ENCODE results near the gene ANXA5. TPM values are rescaled to one million over a fixed set of nuclear protein-coding genes. Genes with fewer than 3 reads are reported as not detected.

Gene ANXA5
- total and polyA plus RNA-seq, 9 of the 15 experiments (the other 6 are each of a cell fraction or from before 2014, with no cell fraction given): 49.9 to 131 (median 84.5) TPM

DNA sequence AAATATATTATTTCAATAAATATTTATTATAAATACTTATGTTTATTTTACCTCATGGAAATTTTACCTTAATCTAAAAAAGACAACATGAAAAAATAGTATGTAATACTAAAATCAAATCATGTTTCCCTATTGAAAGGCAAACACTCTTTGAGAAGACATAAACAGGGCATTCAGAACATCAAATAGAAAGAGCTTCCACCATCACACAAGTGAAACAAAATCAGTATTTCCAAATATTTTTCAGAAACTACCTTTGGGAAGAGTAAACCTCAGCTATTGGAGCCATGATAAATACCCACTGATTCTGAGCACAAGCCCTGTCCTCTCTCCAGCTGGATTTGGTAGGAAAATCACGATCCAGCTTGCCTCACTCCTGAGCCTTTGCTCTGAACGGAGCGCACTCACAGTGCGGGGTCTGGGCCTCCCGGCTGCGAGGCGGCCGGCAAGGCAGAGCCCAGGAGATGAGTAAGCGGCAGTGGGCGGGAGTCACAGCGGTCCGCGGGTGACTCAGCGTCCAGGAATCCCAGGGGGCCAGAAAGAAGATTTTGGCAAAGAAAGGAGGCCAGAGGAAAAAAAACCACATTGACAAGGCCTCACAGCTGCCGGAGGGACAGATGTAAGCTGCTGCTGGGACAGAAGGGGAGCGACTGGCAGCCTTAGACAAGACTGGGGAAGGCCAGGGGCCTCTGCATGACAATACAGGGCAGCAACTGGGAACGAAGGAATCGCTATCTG lies 14.7 kb upstream of the ANXA5 start (continued):
- TF ChIP-seq, protein P1, sequence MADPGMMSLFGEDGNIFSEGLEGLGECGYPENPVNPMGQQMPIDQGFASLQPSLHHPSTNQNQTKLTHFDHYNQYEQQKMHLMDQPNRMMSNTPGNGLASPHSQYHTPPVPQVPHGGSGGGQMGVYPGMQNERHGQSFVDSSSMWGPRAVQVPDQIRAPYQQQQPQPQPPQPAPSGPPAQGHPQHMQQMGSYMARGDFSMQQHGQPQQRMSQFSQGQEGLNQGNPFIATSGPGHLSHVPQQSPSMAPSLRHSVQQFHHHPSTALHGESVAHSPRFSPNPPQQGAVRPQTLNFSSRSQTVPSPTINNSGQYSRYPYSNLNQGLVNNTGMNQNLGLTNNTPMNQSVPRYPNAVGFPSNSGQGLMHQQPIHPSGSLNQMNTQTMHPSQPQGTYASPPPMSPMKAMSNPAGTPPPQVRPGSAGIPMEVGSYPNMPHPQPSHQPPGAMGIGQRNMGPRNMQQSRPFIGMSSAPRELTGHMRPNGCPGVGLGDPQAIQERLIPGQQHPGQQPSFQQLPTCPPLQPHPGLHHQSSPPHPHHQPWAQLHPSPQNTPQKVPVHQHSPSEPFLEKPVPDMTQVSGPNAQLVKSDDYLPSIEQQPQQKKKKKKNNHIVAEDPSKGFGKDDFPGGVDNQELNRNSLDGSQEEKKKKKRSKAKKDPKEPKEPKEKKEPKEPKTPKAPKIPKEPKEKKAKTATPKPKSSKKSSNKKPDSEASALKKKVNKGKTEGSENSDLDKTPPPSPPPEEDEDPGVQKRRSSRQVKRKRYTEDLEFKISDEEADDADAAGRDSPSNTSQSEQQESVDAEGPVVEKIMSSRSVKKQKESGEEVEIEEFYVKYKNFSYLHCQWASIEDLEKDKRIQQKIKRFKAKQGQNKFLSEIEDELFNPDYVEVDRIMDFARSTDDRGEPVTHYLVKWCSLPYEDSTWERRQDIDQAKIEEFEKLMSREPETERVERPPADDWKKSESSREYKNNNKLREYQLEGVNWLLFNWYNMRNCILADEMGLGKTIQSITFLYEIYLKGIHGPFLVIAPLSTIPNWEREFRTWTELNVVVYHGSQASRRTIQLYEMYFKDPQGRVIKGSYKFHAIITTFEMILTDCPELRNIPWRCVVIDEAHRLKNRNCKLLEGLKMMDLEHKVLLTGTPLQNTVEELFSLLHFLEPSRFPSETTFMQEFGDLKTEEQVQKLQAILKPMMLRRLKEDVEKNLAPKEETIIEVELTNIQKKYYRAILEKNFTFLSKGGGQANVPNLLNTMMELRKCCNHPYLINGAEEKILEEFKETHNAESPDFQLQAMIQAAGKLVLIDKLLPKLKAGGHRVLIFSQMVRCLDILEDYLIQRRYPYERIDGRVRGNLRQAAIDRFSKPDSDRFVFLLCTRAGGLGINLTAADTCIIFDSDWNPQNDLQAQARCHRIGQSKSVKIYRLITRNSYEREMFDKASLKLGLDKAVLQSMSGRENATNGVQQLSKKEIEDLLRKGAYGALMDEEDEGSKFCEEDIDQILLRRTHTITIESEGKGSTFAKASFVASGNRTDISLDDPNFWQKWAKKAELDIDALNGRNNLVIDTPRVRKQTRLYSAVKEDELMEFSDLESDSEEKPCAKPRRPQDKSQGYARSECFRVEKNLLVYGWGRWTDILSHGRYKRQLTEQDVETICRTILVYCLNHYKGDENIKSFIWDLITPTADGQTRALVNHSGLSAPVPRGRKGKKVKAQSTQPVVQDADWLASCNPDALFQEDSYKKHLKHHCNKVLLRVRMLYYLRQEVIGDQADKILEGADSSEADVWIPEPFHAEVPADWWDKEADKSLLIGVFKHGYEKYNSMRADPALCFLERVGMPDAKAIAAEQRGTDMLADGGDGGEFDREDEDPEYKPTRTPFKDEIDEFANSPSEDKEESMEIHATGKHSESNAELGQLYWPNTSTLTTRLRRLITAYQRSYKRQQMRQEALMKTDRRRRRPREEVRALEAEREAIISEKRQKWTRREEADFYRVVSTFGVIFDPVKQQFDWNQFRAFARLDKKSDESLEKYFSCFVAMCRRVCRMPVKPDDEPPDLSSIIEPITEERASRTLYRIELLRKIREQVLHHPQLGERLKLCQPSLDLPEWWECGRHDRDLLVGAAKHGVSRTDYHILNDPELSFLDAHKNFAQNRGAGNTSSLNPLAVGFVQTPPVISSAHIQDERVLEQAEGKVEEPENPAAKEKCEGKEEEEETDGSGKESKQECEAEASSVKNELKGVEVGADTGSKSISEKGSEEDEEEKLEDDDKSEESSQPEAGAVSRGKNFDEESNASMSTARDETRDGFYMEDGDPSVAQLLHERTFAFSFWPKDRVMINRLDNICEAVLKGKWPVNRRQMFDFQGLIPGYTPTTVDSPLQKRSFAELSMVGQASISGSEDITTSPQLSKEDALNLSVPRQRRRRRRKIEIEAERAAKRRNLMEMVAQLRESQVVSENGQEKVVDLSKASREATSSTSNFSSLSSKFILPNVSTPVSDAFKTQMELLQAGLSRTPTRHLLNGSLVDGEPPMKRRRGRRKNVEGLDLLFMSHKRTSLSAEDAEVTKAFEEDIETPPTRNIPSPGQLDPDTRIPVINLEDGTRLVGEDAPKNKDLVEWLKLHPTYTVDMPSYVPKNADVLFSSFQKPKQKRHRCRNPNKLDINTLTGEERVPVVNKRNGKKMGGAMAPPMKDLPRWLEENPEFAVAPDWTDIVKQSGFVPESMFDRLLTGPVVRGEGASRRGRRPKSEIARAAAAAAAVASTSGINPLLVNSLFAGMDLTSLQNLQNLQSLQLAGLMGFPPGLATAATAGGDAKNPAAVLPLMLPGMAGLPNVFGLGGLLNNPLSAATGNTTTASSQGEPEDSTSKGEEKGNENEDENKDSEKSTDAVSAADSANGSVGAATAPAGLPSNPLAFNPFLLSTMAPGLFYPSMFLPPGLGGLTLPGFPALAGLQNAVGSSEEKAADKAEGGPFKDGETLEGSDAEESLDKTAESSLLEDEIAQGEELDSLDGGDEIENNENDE (IDR thresholded peaks at IDR 0.05; ENCODE audit: low read depth, low read length): no peak
- TF ChIP-seq ZNF274 (IDR thresholded peaks at IDR 0.05; ENCODE audit: borderline replicate concordance, low read depth, low read length) (no peak), MCM7 (IDR thresholded peaks at IDR 0.05) (no peak), ATF7 (IDR thresholded peaks at IDR 0.05) (peak; percentile 69), CBX1 (IDR thresholded peaks at IDR 0.05; ENCODE audit: low read depth) (no peak), NONO (IDR thresholded peaks at IDR 0.05; ENCODE audit: low read depth in 2 of 2, low read length in 1 of 2) (no peak), ZBTB8A (IDR thresholded peaks at IDR 0.05; ENCODE audit: partially characterized antibody) (no peak), ZNF133 (CRISPR knock-in tag; IDR thresholded peaks at IDR 0.05) (no peak), EP400 (IDR thresholded peaks at IDR 0.05) (no peak)
- TF ChIP-seq, protein P2, sequence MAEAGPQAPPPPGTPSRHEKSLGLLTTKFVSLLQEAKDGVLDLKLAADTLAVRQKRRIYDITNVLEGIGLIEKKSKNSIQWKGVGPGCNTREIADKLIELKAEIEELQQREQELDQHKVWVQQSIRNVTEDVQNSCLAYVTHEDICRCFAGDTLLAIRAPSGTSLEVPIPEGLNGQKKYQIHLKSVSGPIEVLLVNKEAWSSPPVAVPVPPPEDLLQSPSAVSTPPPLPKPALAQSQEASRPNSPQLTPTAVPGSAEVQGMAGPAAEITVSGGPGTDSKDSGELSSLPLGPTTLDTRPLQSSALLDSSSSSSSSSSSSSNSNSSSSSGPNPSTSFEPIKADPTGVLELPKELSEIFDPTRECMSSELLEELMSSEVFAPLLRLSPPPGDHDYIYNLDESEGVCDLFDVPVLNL (CRISPR knock-in tag; IDR thresholded peaks at IDR 0.05; ENCODE audit: low read depth): no peak
- TF ChIP-seq, protein P3, sequence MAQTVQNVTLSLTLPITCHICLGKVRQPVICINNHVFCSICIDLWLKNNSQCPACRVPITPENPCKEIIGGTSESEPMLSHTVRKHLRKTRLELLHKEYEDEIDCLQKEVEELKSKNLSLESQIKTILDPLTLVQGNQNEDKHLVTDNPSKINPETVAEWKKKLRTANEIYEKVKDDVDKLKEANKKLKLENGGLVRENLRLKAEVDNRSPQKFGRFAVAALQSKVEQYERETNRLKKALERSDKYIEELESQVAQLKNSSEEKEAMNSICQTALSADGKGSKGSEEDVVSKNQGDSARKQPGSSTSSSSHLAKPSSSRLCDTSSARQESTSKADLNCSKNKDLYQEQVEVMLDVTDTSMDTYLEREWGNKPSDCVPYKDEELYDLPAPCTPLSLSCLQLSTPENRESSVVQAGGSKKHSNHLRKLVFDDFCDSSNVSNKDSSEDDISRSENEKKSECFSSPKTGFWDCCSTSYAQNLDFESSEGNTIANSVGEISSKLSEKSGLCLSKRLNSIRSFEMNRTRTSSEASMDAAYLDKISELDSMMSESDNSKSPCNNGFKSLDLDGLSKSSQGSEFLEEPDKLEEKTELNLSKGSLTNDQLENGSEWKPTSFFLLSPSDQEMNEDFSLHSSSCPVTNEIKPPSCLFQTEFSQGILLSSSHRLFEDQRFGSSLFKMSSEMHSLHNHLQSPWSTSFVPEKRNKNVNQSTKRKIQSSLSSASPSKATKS (CRISPR knock-in tag; IDR thresholded peaks at IDR 0.05): no peak
